Esophagus (tissue), 2 donors: Measurements from ENCODE around the gene SSTR5. TPM values are rescaled to one million over a fixed set of nuclear protein-coding genes. Genes with fewer than 3 reads are reported as not detected.

ENCODE experiments used
- H3K27ac ChIP-seq, 2 donors: one replicate each; pipeline ENCODE4 v1.5.1; 2013; ENCODE audit warnings: low read depth in 2 of 2, mild to moderate bottlenecking in 2 of 2, inconsistent platforms in 1 of 2, low read length in 1 of 2, moderate library complexity in 1 of 2
- H3K27me3 ChIP-seq, 2 donors: one replicate each; pipeline ENCODE4 v1.6.1; 2013; ENCODE audit warnings: low read length in 2 of 2, control low read depth in 1 of 2, mild to moderate bottlenecking in 1 of 2; ENCODE audit not compliant: insufficient read depth in 2 of 2, control insufficient read depth in 1 of 2
- H3K36me3 ChIP-seq, 2 donors: one replicate each; pipeline ENCODE4 v1.6.1; 2013; ENCODE audit warnings: low read length in 1 of 2; ENCODE audit not compliant: control insufficient read depth in 2 of 2, insufficient read depth in 2 of 2
- H3K4me1 ChIP-seq, 2 donors: one replicate each; pipeline ENCODE4 v1.6.1; 2013; ENCODE audit warnings: low read length in 1 of 2; ENCODE audit not compliant: control insufficient read depth in 2 of 2, insufficient read depth in 2 of 2
- H3K4me3 ChIP-seq, 2 donors: one replicate each; pipeline ENCODE4 v1.5.1; 2013; ENCODE audit warnings: low read length in 2 of 2, mild to moderate bottlenecking in 2 of 2, low read depth in 1 of 2, moderate library complexity in 1 of 2
- H3K9me3 ChIP-seq, 2 donors: one replicate each; pipeline ENCODE4 v1.6.1; 2013; ENCODE audit warnings: mild to moderate bottlenecking in 2 of 2, low read depth in 1 of 2, low read length in 1 of 2, moderate library complexity in 1 of 2; ENCODE audit not compliant: control insufficient read depth in 2 of 2, insufficient read depth in 1 of 2
- WGBS, 2 donors: extraction: QIAGEN DNeasy Blood & Tissue Kit; methylation state at CpG; one replicate each; pipeline ENCODE4 v1.1.7; 2013; 5-methylcytosine and 5-hydroxymethylcytosine counted together
- polyA plus RNA-seq, 2 donors: library from polyadenylated mRNA; stranded (reverse); fragments of 200-250 nt; gene quantifications; one replicate each; pipeline ENCODE4 v1.2.3, GENCODE V29; 2013
- donor health status: healthy with polysubstance abuse.
- donor health status: Bipolar disorder and iron deficiency.

SSTR5 gene
- polyA plus RNA-seq, 2 donors = 0.05 TPM; not detected in 1

DNA sequence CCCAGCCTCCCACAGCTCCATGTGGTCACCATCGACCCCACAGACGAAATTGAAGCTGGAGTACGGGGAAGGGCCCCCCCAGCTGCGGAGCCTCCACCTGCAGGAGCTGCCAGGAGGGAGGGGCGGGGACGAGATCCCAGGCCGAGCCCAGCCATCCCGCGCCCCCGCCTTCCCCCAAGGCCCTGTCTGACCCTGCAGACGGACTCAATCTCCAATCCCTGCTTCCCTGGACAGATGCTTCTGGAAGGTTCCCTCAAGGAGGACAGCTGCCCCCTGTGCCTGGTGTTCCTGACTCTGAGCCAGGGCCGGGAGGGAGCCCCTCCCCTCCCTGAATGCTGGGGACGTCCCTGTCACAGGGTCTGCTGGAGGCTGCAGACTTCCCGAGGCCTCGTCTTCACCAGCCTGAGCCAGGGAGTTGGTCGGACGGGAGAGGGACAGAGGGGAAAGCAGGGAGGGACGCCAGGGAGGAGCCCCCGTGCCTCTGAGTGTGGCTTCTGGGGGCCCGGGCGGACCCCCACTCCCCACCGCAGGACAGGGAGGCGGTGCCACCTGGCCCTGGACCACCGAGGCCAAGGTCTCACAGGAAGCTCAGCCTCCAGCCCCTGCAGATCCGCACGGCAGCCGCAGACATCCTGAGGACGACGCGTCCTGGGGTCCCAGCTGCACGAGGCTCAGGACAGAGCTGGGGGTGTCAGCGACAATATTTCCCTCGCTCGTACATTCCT, 44.8 kb downstream of the SSTR5 start:
- WGBS, 2 donors = 51 to 52% methylated on average over 34 of the region's 34 CpGs

DNA sequence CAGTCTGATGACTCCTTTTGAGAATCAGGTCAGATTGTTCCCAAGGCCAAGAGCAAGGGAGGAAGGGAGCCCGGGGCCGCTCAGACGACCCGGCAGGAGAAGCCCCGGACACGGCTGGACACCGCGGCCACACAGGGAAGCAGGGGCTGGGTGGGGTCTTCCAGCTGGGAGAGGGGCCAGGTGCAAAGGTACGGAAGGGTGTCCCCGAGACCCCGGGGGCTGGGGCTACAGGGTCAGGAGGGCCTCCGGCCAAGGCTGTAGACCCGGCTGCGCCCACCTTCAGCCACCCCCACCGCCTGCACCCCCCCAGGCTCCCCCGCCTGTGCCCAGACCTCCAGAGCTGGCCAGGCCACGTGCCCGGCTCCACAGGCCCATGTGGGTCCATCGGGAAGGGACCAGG, 45.4 kb downstream of the SSTR5 start:
- Histone ChIP-seq H3K4me1 (no peaks in the 10 kb centered on the region), H3K9me3 (no peaks in the 10 kb centered on the region), H3K27ac (no peak overlapping the region), H3K4me3 (no peak overlapping the region), H3K36me3 (no peaks in the 10 kb centered on the region), H3K27me3 (no peaks in the 10 kb centered on the region)
- WGBS, 2 donors = 66 to 80% methylated on average over 16 to 19 of the region's 19 CpGs

More for the DNA sequence above, 44.8 kb downstream of the SSTR5 start:
- H3K27me3 ChIP-seq = no peaks in the 10 kb centered on the region
- H3K4me3 ChIP-seq = no peak overlapping the region
- no peaks in the 10 kb centered on the region for H3K4me1 ChIP-seq
- no peaks in the 10 kb centered on the region for H3K36me3 ChIP-seq
- H3K9me3 ChIP-seq = no peaks in the 10 kb centered on the region
- no peak overlapping the region for H3K27ac ChIP-seq

DNA sequence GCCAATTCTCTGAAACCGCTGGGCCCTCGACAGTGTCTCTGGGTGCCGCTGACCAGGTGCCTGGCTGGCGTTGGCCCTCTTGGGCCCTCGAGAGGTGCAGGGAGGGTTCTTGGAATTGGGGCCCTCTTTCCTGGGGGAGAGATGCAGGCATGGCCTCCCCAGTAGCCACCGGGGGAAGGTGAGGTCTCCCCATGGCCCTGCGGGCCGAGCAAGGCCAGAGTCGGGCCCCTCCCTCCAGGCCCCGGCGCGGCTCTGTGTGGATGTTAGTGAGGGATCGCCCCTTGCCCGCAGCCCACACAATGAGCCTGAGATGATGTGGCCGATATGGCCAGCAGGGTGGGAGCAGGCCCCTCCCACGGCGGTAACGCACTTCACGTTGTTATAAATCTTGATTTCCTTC, 46.6 kb downstream of the SSTR5 start:
- 69 to 75% methylated on average over 18 to 19 of the region's 19 CpGs for WGBS, 2 donors
- Histone ChIP-seq H3K4me3 (no peak overlapping the region), H3K4me1 (no peaks in the 10 kb centered on the region), H3K27ac (no peak overlapping the region), H3K9me3 (no peaks in the 10 kb centered on the region), H3K27me3 (no peaks in the 10 kb centered on the region), H3K36me3 (no peaks in the 10 kb centered on the region)

DNA sequence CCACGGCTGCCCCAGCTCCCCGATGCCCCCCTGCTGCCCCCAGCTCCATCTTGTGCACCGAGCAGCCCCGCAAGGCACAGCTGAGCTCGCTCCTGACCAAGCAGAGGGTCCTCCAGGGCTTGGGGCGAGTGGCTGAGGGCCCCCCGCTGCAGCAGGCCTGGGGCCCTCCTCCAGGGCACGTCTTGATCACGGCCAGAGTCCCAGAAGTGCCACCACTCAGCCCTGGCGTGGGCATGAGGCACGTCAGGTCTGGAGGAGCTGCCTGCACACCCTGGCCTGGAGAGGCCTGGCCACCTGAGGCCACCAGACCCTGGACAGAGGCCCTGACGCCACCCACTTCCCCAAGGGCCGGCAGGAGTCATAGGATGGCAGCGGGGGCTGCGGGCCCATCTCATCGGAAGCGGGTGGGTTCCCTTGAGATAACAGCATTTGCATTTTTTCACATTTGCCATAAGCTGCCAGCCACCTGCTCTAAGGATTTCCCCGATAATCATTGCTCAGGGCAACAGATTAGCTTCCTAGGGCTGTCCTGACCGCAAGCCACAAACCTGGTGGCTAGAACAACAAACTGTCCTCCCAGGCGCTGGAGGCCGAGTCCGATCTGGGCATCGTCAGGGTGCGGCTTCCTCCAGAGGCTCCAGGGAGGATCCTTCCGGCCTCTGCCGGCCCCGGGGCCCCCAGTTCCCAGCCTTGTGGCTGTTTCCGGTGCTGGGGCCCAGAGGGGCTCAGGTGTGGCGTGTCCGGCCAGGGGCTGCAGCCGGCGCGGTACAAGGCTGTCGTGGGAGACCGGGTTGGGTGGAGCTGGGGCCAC, 47.4 kb downstream of the SSTR5 start:
- Histone ChIP-seq H3K36me3 (no peaks in the 10 kb centered on the region), H3K27me3 (no peaks in the 10 kb centered on the region), H3K9me3 (no peaks in the 10 kb centered on the region), H3K4me3 (no peak overlapping the region), H3K4me1 (no peaks in the 10 kb centered on the region), H3K27ac (no peak overlapping the region)
- 65 to 67% methylated on average over 35 of the region's 35 CpGs for WGBS, 2 donors

DNA sequence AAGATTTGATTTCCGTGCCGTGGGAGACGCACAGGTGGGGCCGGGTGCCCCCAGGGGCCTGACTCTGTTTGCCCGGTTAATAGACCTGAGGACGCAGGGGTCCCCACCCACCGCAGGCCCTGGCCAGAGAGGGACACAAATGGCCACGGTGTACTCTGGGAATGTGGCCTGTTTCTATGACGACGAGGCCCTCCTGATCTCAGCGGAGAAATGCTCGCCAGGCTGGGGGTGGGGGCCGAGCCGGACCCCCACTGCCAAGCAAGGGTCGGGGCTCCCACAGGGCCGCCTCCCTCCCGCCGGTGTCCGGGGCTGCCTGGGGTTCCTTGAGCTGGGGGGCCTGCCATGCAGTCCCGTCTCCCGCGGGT, 48.0 kb downstream of the SSTR5 start:
- H3K36me3 ChIP-seq = no peaks in the 10 kb centered on the region
- no peaks in the 10 kb centered on the region for H3K4me1 ChIP-seq
- no peaks in the 10 kb centered on the region for H3K9me3 ChIP-seq
- H3K4me3 ChIP-seq = no peak overlapping the region
- no peaks in the 10 kb centered on the region for H3K27me3 ChIP-seq
- H3K27ac ChIP-seq = no peak overlapping the region
- WGBS, 2 donors = 54 to 58% methylated on average over 16 to 22 of the region's 22 CpGs

DNA sequence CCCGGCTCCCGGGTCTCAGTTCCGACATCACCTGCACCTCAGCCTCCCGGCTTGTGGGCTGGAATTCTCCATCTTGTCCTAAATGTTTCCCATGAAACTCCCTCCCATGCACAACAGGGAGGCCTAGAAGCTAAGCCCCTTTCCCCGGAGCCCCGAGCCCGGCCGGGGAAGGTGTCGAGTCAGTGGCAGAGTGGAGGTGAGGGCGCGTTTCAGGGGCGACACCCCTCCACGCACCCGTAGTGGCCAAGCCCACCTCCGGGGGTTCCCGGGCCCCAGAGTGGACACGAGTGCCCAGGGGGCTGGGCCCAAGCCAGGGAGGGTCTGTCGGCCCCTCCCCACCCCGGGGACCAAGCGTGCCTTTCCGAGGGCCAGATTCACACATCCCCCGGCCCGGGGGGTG, 48.5 kb downstream of the SSTR5 start:
- Histone ChIP-seq H3K27me3 (no peaks in the 10 kb centered on the region), H3K4me3 (no peak overlapping the region), H3K4me1 (no peaks in the 10 kb centered on the region), H3K36me3 (no peaks in the 10 kb centered on the region), H3K27ac (no peak overlapping the region), H3K9me3 (no peaks in the 10 kb centered on the region)
- WGBS, 2 donors = 63 to 71% methylated on average over 23 of the region's 23 CpGs

DNA sequence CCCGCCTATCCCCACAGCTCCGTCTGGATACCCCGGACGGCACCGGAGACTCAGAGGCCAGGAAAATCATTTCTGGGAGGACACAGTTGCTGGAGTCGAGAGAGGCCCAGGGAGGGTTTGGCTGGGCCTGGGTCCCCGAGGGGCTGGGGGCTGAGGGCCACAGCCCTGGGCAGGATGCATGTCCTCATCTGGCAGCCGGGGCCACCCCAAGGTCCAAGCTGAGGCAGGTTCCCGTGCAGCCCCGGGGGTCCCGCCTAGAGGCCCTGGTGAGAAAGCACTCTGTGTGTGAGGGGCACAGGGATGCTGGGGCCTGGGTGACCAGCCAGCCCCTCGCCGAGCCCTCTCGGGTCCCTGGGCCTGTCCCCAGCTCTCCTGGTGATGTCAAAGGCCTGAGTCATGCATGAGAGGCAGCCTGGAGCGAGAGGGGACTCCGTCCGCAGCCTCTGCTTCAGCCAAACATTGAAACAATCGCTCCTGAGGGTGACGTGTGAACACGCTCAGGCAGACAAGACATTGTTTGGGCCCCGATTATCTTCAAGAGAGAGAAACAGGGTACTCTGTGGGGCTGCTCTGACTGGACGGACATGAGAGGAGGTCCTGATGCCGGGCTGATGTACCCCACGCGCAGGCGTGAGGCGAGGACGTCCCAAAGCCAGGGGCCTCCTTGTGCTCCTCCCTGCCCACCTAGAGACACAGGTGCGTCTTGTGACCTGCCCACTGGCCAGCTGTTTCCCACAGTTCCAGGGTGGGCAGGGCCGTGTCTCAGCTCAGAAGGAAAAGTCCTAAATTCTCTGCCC, 49.3 kb downstream of the SSTR5 start:
- Histone ChIP-seq H3K36me3 (no peaks in the 10 kb centered on the region), H3K27ac (no peak overlapping the region), H3K9me3 (no peaks in the 10 kb centered on the region), H3K27me3 (no peaks in the 10 kb centered on the region), H3K4me3 (no peak overlapping the region), H3K4me1 (no peaks in the 10 kb centered on the region)
- 63 to 66% methylated on average over 30 of the region's 30 CpGs for WGBS, 2 donors

DNA sequence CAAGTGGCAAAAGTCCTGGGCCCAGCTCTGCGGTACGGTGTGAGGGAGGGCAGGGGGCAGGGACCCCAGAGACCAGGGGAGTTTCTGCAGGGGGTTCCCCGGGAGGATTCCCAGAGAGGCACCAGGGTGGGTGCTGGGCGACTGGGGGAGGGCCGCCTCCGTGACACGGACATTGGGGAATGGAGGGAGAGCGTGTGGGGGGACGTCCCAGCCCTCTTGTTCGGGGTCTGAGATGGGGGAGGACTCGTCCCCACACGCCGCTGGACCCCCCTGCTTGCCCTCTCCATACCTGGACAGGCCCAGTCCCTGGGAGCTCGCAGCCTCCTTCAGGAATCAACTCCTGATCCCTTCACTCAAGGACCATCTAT, 49.8 kb downstream of the SSTR5 start:
- no peak overlapping the region for H3K27ac ChIP-seq
- H3K4me1 ChIP-seq = no peaks in the 10 kb centered on the region
- 77 to 82% methylated on average over 14 of the region's 14 CpGs for WGBS, 2 donors
- no peaks in the 10 kb centered on the region for H3K27me3 ChIP-seq
- no peak overlapping the region for H3K4me3 ChIP-seq
- no peaks in the 10 kb centered on the region for H3K36me3 ChIP-seq
- no peaks in the 10 kb centered on the region for H3K9me3 ChIP-seq

DNA sequence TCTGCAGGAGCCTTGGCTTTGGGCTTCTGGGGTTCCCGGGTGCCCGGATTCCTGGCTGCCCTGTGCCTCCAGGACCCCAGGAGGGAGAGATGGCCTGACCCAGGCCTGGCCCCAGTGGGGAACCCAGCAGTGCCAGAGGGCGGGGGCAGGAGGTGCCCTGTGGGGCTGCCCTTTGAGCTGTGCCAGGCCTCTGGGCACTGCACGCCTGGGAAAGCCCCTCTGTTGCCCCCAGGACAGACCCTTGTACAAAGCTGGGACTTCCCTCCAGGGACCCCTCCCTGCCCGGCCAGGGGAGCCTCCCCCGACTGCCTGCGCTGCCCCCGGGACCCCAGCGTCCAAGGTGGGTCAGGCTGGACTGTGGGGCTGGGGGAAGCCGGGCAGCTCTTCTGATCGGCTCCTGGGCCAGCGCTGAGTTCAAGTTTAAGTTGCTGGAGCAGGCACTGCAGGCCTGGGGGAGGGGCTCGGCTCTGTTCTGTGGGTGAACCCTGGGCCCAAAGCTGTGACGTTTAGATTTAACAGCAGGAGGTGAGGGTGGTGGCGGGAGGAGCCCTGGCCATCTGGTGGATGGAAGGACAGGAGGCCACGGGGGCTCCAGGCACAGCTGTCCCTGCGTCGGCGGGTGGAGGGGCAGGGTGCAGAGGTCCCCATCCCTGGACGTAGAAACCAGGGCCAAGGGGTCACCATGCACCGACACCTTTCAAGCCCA, 51.1 kb downstream of the SSTR5 start:
- no peaks in the 10 kb centered on the region for H3K9me3 ChIP-seq
- H3K4me1 ChIP-seq = no peaks in the 10 kb centered on the region
- no peaks in the 10 kb centered on the region for H3K27me3 ChIP-seq
- 67 to 69% methylated on average over 21 of the region's 21 CpGs for WGBS, 2 donors
- H3K27ac ChIP-seq = no peak overlapping the region
- no peak overlapping the region for H3K4me3 ChIP-seq
- no peaks in the 10 kb centered on the region for H3K36me3 ChIP-seq
